H9 (cell line): ENCODE data around the gene STARD8. TPM values are rescaled to one million over a fixed set of nuclear protein-coding genes. Genes with fewer than 3 reads are reported as not detected.

Experiments used
- DNase-seq: peaks from one replicate; pipeline ENCODE4 v3.0.0-alpha.2; 2017
- H2AFZ ChIP-seq: one replicate; pipeline ENCODE4 v1.6.1; 2013; ENCODE audit warnings: mild to moderate bottlenecking, low read length, control low read depth, moderate library complexity
- H2AK5ac ChIP-seq: 2 replicates; pipeline ENCODE4 v1.6.1; 2013; ENCODE audit warnings: low read length, control low read depth, mixed read lengths; ENCODE audit not compliant: insufficient read length
- H2BK120ac ChIP-seq: one replicate; pipeline ENCODE4 v1.6.1; 2013; ENCODE audit warnings: low read depth, mild to moderate bottlenecking, low read length, control low read depth, inconsistent platforms; ENCODE audit not compliant: poor library complexity, severe bottlenecking
- H2BK12ac ChIP-seq: 2 replicates; pipeline ENCODE4 v1.6.1; 2013; ENCODE audit warnings: low read length, control low read depth, mixed read lengths, low read depth; ENCODE audit not compliant: insufficient read length
- H2BK15ac ChIP-seq: 2 replicates; pipeline ENCODE4 v1.6.1; 2013; ENCODE audit warnings: low read depth, low read length, control low read depth
- H2BK20ac ChIP-seq: one replicate; pipeline ENCODE4 v1.6.1; 2013; ENCODE audit warnings: low read depth, mild to moderate bottlenecking, low read length, control low read depth, inconsistent platforms; ENCODE audit not compliant: poor library complexity, severe bottlenecking
- H2BK5ac ChIP-seq: 2 replicates; pipeline ENCODE4 v1.6.1; 2013; ENCODE audit warnings: low read length, control low read depth, mixed read lengths; ENCODE audit not compliant: insufficient read length
- H3K14ac ChIP-seq: 2 replicates; pipeline ENCODE4 v1.6.1; 2013; ENCODE audit warnings: low read length, control low read depth; ENCODE audit not compliant: insufficient read depth
- H3K18ac ChIP-seq: 2 replicates; pipeline ENCODE4 v1.6.1; 2013; ENCODE audit warnings: low read depth, mild to moderate bottlenecking, mixed read lengths, low read length, control low read depth; ENCODE audit not compliant: insufficient read length
- H3K23ac ChIP-seq: 2 replicates; pipeline ENCODE4 v1.6.1; 2013; ENCODE audit warnings: low read length, control low read depth, mixed read lengths, low read depth; ENCODE audit not compliant: insufficient read length
- H3K23me2 ChIP-seq: 2 replicates; pipeline ENCODE4 v1.6.1; 2013; ENCODE audit warnings: low read depth, mild to moderate bottlenecking, mixed read lengths, low read length, control low read depth; ENCODE audit not compliant: insufficient read length, poor library complexity, severe bottlenecking
- H3K27ac ChIP-seq: 2 replicates; pipeline ENCODE4 v1.5.1; 2013; ENCODE audit warnings: low read length, control low read depth, mixed read lengths, low read depth; ENCODE audit not compliant: insufficient read length
- H3K27me3 ChIP-seq: 2 replicates; pipeline ENCODE4 v1.6.1; 2013; ENCODE audit warnings: low read length, control low read depth, inconsistent platforms; ENCODE audit not compliant: insufficient read depth
- H3K4ac ChIP-seq: 2 replicates; pipeline ENCODE4 v1.6.1; 2013; ENCODE audit warnings: low read depth, mild to moderate bottlenecking, control low read depth, inconsistent platforms, low read length, moderate library complexity
- H3K4me1 ChIP-seq: 2 replicates; pipeline ENCODE4 v1.6.1; 2013; ENCODE audit warnings: low read length, control low read depth, inconsistent platforms; ENCODE audit not compliant: insufficient read depth
- H3K4me2 ChIP-seq: 2 replicates; pipeline ENCODE4 v1.6.1; 2013; ENCODE audit warnings: low read length, control low read depth, mixed read lengths; ENCODE audit not compliant: insufficient read length, insufficient read depth
- H3K56ac ChIP-seq: 2 replicates; pipeline ENCODE4 v1.6.1; 2013; ENCODE audit warnings: low read depth, mild to moderate bottlenecking, mixed read lengths, low read length, control low read depth; ENCODE audit not compliant: insufficient read length
- H3K79me1 ChIP-seq: 2 replicates; pipeline ENCODE4 v1.6.1; 2013; ENCODE audit warnings: low read depth, mild to moderate bottlenecking, moderate library complexity, low read length, control low read depth, inconsistent platforms; ENCODE audit not compliant: insufficient read depth, poor library complexity, severe bottlenecking
- H3K79me2 ChIP-seq: 2 replicates; pipeline ENCODE4 v1.6.1; 2013; ENCODE audit warnings: low read length, control low read depth, inconsistent platforms; ENCODE audit not compliant: insufficient read depth
- H3K9ac ChIP-seq: 2 replicates; pipeline ENCODE4 v1.6.1; 2013; ENCODE audit warnings: low read length, control low read depth, mixed read lengths; ENCODE audit not compliant: insufficient read length; ENCODE audit errors: extremely low read depth
- H3K9me3 ChIP-seq: one replicate; pipeline ENCODE4 v1.6.1; 2013; ENCODE audit warnings: low read depth, low read length, inconsistent platforms; ENCODE audit not compliant: control insufficient read depth
- H3T11ph ChIP-seq: one replicate; pipeline ENCODE4 v1.6.1; 2013; ENCODE audit warnings: mild to moderate bottlenecking, low read length, control low read depth, inconsistent platforms
- H4K20me1 ChIP-seq: one replicate; pipeline ENCODE4 v1.6.1; 2013; ENCODE audit not compliant: control insufficient read depth, insufficient read length, insufficient read depth
- H4K5ac ChIP-seq: 2 replicates; pipeline ENCODE4 v1.6.1; 2013; ENCODE audit warnings: low read depth, mild to moderate bottlenecking, mixed read lengths, low read length, control low read depth; ENCODE audit not compliant: insufficient read length
- H4K8ac ChIP-seq: replicated peaks from 2 replicates; pipeline ENCODE4 v1.6.1; 2013; ENCODE audit warnings: low read length, control low read depth, mixed read lengths, low read depth; ENCODE audit not compliant: insufficient read length
- H4K91ac ChIP-seq: 2 replicates; pipeline ENCODE4 v1.6.1; 2013; ENCODE audit warnings: low read depth, mild to moderate bottlenecking, moderate library complexity, mixed read lengths, low read length, control low read depth; ENCODE audit not compliant: insufficient read length
- H3K27ac Mint-ChIP-seq, 3 experiments: 2 replicates in 2 of 3; 3 replicates in 1 of 3; pipeline ENCODE4 v1.8.0; 2020 to 2021; ENCODE audit warnings: mixed read lengths in 3 of 3, mild to moderate bottlenecking in 1 of 3, moderate library complexity in 1 of 3
- H3K27me3 Mint-ChIP-seq: 2 replicates; pipeline ENCODE4 v1.8.0; 2021; ENCODE audit warnings: low read depth, mild to moderate bottlenecking, moderate library complexity, mixed read lengths
- H3K36me3 Mint-ChIP-seq, 3 experiments: 2 replicates in 2 of 3; 3 replicates in 1 of 3; pipeline ENCODE4 v1.8.0; 2020 to 2021; ENCODE audit warnings: low read depth in 3 of 3, mixed read lengths in 3 of 3; ENCODE audit not compliant: insufficient read depth in 1 of 3
- H3K4me1 Mint-ChIP-seq, 2 experiments: 2 replicates each; pipeline ENCODE4 v1.8.0; 2020; ENCODE audit warnings: mixed read lengths in 2 of 2
- H3K4me3 Mint-ChIP-seq, 2 experiments: 2 replicates in 1 of 2; 3 replicates in 1 of 2; pipeline ENCODE4 v1.8.0; 2020 to 2021; ENCODE audit warnings: mild to moderate bottlenecking in 2 of 2, mixed read lengths in 2 of 2, moderate library complexity in 1 of 2
- H3K9me3 Mint-ChIP-seq, 2 experiments: 2 replicates in 1 of 2; 3 replicates in 1 of 2; pipeline ENCODE4 v1.8.0; 2020; ENCODE audit warnings: mild to moderate bottlenecking in 2 of 2, mixed read lengths in 2 of 2, moderate library complexity in 1 of 2
- CTCF ChIP-seq: fragments of 200-600 bp; sonication (generic); conservative IDR thresholded peaks from 3 replicates; pipeline ENCODE4 v1.8.0; 2021; ENCODE audit warnings: antibody characterized with exemption, mild to moderate bottlenecking
- WGBS: extraction: QIAGEN DNeasy Blood & Tissue Kit; methylation state at CpG from one replicate; pipeline ENCODE4 v1.1.7; 2013; ENCODE audit warnings: missing lambda C conversion rate, low lambda C conversion rate, mixed read lengths; ENCODE audit not compliant: insufficient read length; ENCODE audit errors: extremely low coverage; 5-methylcytosine and 5-hydroxymethylcytosine counted together
- total RNA-seq: library from RNA; stranded (reverse); gene quantifications from 2 replicates; pipeline ENCODE4 v1.2.1, GENCODE V29; 2021

The STARD8 gene
- total RNA-seq, 1 experiment from 2014 or later: 0.52 TPM

GRCh38 chrX:68660746-68661145 is 13.3 kb downstream of the STARD8 start:
- DNase-seq: no peak
- Histone ChIP-seq H2BK15ac (no peak overlapping the region), H3K79me2 (no peaks in the 10 kb centered on the region), H3K9me3 (peaks cover 44% of the 10 kb centered on the region), H2BK120ac (no peak overlapping the region), H2AK5ac (no peak overlapping the region), H3K23ac (no peak overlapping the region), H2AFZ (no peak overlapping the region), H2BK20ac (no peak overlapping the region), H3K9ac (no peak overlapping the region), H2BK5ac (no peak overlapping the region), H4K8ac (no peak overlapping the region), H4K20me1 (no peaks in the 10 kb centered on the region), H4K5ac (no peak overlapping the region), H3K56ac (no peak overlapping the region), H4K91ac (no peak overlapping the region), H3K23me2 (no peaks in the 10 kb centered on the region), H3K14ac (no peak overlapping the region), H3K4ac (no peak overlapping the region), H3K4me2 (no peak overlapping the region), H3K79me1 (no peaks in the 10 kb centered on the region), H3T11ph (no peak overlapping the region), H2BK12ac (no peak overlapping the region), H3K4me1 (no peaks in the 10 kb centered on the region; the same call in 1 of the 2 replicates), H3K18ac (no peak overlapping the region), H3K27me3 (no peaks in the 10 kb centered on the region), H3K27ac (no peak overlapping the region)
- WGBS: no CpG with 5 or more reads among the region's 4 CpGs
- no peak for TF ChIP-seq CTCF
- Mint-ChIP-seq H3K27ac (peak overlapping the region in 1 of 3 experiments; percentile 94; a peak in 1 of 7 replicates), H3K9me3 (peaks cover 74 to 77% of the 10 kb centered on the region in 2 experiments), H3K36me3 (peaks cover 0 to 4% (median 0%) of the 10 kb centered on the region in 3 experiments; a peak in 4 of 7 replicates), H3K4me3 (no peak overlapping the region), H3K27me3 (peaks cover 1% of the 10 kb centered on the region; the same call in 1 of the 2 replicates), H3K4me1 (peaks cover 13 to 15% of the 10 kb centered on the region in 2 experiments; a peak in 3 of 4 replicates)
